ENCODE results near the gene RPL9.
"Not testable (repeated sequence)": the region's sequence is repeated elsewhere in the genome, so short reads cannot be mapped to it uniquely, and the experiment has no call there.

RPL9 gene

DNA sequence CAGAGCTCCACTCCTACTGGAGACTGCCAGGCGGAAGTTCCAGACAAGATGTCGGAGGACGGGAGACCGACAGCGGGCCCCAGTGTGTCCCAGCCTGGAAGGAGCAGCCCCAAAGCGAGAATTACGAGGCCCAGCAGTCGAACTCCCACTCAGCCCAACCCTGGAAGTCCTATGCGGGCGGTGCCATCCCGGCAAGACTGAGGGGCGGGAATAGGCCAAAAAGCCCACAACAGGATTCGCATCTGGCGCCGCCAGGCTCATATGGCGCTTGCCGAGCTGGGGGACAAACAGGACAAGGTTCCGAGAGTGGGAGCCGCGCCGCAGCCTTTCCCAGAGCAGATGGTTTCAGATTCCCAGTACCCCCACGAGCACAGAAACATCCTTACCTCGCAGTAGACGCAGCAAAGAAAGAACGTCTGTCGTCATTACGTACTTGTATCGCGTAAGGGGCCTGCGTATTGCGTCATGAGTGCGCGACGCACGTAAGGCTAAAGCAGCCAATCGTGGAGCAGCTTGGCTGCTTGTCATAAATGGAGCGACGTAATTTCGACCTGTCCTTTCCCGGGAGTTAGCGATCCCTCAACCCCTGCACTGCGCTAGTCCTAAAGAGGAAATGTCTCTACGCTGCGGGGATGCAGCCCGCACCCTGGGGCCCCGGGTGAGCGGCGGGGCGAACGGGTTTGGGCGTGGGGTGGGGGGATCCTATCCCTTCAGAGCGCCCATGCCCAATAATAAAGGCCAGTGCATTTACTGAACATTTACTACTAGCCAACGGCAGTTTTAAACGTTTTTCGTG, at the start of gene RPL9, which contains the start of gene LIAS:
TSS of gene RPL9 (minus strand) at position 418 of the 796 bp plus-strand sequence. CDS start 483 bp downstream, outside the sequence.
TSS of gene LIAS (plus strand) at position 552 of the 796 bp plus-strand sequence. CDS start at position 614, 62 bp downstream.
- peak; percentile 96 for DNase-seq (ENCODE audit: low spot score)

DNA sequence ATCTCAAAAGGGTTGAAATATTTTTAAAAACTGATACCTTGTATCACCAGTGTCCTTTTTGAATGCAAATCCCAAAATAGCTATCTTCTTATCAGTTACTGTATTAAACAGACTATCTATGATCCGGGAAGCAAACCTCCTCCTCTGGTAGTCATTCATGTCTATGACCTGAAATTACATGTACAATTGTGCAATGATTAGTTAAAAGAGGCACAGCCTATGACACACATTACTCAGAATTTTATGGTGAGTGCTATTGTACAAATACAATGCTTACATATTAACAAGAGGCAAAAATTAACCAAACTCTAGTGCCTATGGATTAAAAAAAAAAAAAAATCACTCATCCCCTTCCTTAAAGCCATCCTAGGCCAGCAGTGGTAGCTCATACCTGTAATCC, 46.9 kb upstream of the RPL9 start:
- no peak for DNase-seq (ENCODE audit: low spot score)

DNA sequence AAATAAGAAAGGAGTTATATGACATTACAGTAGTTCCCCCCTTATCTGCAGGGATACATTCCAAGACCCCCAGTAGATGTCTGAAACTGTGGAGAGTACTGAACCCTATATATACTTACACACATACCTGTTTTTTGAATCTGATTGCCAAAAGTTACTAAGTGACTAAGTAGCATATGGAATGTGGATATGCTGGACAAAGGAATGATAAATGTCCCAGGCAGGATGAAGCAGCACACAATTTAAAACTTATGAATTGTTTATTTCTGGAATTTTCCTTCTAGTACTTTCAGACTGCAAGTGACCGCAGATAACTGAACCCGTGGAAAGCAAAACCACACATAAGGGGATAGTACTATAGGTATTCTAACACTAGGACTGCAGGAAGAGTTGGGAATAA, 45.8 kb upstream of the RPL9 start:
- no peak for DNase-seq (ENCODE audit: low spot score)

DNA sequence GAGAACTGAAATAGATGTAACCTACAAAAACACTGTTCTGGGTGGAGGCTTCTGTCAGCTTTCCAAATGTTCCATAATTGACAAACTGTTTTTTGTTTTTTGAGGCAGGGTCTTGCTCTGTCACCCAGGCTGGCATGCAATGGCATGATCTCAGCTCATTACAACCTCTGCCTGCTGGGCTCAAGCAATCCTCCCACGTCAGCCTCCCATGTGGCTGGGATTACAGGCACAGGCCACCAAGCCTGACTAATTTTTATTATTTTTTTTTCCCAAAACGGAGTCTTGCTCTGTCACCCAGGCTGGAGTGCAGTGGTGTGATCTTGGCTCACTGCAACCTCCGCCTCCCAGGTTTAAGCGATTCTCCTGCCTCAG, 43.9 kb upstream of the RPL9 start:
- DNase-seq (ENCODE audit: low spot score), result not testable (repeated sequence)

DNA sequence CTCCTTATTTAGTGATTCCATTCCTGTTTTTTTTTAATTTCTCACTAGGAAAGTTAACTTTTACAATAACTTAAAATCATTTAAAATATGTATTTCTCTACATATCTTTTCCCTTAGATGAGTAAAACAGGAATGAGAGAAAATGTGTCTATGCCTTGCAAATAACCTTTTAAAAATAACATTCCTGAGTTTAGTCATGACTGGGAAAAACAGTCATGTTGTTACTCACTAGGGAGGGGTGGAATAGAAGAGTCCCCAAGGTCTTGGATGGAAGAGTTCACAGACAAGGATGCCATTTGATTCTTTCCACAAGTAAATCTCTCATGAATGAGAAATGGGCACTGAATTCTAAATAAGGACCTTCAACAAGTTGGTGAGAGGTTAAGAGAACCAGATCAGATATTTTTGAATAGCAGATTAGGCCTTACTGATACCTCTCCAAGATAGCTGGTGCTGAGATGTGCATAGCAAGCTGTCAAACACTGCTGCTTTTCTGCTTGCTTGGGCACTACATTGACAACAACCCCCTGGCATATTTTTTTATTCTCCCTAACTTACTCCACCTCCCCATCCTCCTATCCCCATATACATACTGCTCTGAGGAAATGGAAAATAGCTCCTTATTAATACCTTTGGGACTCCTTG, 43.4 kb upstream of the RPL9 start:
- DNase-seq (ENCODE audit: low spot score), result peak; percentile 61

DNA sequence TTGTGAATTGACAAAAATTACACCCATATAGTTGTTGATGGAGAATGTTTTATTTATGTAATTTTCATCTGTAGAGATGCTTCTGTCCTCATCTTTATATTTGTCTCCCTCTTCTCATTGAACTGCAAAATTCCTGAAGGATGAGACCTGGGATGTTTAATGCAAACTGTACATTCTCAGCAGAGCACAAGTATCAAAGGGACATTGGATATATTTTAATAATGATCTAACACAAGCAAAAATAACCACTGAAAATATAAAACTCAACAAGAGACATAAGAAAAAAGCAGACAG, 40.0 kb upstream of the RPL9 start:
- DNase-seq (ENCODE audit: low spot score), result no peak

DNA sequence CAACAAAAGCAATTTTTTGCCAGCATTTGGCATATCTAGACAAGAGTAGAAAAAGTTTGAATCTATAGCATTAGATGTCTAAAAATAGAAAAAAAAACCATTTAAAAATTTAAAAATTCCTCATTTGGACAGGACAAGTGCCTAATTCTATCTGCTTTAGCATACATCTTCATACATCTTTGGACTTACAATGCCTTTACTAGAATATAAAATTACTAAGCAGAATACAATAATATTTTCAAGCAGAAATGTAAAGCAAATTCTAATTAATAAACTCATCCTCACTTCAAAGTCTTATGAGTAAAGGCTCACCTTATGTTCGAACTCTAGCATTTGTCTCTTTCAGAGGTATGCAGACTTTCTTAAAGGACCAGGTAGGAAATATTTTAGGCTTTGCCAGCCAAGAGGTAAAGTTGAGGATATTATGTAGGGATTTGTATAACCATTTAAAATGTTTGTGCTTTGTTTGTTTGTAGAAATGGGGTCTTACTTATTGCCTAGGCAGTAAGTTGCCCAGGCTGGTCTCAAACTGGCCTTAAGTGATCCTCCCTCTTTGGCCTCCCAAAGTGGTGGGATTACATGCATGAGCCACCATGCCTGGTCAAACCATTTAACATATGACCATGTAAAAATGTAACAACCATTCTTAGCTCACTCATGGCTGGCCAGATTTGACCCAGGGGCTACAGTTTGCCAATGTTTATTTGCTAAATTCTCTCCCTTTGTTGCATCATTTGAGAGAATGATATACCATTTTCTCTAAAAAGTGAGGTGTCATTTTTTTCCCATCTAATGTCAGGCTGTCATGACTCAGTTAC, 39.4 kb upstream of the RPL9 start:
- no peak for DNase-seq (ENCODE audit: low spot score)

DNA sequence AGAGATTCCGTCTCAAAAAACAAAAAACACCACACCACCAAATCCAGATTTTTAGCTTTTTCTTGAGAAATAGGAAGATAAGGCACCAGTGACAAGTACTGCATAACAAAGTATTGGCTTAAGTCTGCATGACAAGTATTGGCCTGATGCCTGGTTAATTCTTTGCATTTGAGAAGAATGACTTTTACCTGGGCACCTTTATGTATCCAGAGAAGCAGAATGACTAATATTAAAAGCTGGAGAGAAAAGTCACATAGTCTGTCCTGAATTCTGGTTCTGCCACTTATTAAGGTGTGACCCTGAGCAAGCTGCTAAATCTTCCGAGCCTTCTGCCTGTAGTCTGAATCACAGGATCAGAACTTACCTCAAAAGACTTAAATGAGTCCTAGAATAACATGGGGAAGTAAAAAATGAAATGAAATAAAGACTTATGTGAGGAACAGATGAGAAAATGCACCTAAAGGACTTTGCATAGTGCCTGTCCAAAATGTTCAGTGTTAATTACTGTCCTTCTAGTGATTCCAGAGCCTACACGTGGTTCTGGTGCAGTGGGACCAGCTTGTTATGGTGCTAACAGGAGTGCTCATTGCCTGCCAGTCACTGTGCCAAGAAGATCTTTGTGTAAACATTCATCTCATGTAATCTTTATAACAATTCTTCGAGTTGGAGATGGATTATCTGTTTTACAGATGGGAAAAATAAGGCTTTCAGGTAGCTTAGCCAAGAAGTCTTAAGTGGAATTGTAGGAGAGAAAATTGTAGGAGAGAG, 36.9 kb upstream of the RPL9 start:
- no peak for DNase-seq (ENCODE audit: low spot score)

DNA sequence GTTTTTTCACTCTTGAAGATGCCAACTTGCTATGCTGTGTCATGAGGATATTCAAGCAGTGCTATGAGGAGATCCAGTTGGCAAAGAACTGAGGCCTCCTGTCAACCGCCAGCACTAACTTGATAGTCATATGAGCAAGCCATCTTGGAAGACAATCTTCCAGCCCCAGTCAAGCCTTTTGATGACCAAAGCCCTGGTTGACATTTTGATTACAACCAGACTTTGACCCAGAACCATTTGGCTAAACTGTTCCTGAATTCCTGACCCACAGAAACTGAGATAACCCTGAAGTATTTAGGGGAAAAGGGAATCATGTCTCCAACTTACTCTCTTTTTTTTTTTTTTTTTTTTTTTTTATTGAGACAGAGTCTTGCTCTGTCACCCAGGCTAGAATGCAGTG, 35.6 kb upstream of the RPL9 start:
- no peak for DNase-seq (ENCODE audit: low spot score)

DNA sequence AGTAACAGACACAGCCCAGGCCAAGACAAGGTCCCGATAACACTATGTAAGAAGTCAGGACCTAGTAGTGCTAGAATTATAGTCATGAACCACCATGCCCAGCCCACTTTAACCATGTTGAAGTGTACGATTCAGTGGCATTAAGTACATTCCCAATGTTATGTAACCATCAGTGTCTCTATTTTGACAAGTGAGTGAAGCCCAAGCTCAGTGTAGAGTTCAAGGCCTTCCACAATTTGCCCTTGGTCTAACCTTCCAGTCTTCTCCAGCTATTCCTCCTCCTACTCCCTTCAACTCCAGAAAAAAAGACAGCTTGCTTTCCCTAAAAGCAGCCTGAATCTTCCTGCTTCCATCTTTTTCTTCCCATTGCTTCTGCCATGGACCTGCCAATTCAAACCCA, 31.6 kb upstream of the RPL9 start:
- DNase-seq (ENCODE audit: low spot score), result no peak

DNA sequence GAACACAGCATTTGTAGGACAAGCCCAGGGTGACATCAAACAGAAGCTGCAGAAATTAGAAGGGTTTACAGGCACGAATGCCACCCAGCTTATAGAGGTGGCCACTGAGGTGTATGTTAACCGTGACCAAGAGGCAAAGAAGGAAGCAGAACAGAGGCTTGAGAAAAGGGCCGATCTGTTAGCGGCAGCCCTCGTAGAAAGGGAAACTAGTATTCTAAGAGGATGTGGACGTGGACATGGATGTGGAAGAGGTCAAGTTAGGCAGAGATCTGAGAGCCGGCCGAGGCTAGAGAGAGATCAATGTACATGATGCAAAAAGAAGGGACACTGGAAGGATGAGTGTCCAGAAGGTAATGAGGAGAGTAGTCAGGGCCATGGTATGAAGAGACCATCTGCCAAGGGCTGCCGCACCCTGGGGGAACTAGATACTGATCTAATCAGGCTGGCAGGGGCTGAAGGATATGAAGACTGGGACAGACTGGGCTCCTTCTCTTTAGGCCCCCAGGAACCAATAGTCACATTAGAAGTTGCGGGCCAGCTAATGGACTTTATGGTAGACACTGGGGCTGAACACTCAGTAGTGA, 27.6 kb upstream of the RPL9 start:
- DNase-seq (ENCODE audit: low spot score), result no peak

DNA sequence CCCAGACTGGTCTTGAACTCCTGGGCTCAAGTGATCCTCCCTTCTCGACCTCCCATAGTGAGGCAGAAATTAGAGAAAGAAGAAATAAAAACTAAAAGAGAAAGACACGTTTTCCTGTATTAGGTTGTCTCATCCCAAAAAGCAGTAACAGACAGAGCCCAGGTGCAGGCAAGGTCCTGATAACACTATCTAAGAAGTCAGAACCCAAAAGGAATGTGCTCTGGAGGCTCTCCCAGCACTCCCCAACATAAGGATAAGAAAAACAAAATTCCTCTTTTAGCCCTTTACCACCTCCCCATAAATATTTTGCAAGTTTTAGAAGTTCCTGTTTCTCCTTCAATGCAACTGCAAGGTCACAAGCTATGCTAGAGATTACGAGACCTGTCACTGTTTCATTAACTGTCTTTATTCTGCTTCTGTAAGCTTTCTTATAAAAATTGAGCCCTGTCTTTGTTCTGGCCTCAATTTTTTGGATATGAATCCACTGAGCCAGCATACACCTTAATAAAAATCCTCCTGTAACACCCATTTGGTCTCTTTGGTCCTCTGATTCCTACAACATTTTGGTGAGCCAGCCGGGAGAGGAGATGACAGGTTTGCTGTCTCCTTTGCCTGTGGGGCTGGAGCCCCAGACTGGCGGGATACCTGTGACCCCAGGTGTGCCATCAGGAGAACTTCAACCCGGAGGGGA, 26.0 kb upstream of the RPL9 start:
- DNase-seq (ENCODE audit: low spot score), result no peak

DNA sequence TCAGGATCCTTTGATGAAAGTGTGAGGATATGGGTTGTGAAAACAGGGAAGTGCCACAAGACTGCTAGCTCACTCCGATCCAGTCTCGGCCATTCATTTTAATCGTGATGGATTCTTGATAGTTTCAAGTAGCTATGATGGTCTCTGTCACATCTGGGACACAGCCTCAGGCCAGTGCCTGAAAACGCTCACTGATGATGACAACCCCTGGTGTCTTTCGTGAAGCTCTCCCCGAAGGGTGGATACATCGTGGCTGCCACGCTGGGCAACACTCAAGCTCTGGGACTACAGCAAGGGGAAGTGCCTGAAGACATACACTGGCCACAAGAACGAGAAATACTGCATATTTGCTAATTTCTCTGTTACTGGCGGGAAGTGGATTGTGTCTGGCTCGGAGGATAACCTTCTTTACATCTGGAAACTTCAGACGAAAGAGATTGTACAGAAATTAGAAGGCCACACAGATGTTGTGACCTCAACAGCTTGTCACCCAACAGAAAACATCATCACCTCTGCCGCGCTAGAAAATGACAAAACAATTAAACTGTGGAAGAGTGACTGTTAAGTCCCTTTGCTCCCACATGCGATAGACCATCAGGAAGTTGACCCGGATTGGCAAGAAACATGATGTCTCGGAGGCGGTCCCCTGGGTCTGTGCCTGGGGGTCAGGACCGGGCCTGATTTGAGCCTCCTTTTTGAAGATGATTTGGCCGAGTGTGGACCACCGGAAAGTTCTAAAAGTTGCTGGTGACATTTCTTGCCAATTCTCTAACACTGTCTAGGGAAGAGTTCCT, 22.4 kb upstream of the RPL9 start:
- DNase-seq (ENCODE audit: low spot score), result no peak

DNA sequence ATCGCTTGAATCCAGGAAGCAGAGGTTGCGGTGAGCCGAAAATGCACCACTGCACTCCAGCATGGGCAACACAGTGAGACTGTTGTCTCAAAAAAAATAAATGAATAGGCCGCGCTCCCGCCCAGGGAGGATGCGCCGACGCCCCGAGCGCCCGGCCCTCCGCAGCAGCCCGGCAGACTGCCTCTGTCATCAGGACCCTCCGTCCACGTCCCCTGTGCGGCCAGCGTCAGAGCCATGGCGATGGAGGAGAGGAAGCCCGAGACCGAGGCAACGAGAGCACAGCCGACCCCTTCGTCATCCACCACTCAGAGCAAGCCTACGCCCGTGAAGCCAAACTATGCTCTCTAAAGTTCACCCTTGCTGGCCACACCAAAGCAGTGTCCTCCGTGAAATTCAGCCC, 21.5 kb upstream of the RPL9 start:
- DNase-seq (ENCODE audit: low spot score), result no peak

DNA sequence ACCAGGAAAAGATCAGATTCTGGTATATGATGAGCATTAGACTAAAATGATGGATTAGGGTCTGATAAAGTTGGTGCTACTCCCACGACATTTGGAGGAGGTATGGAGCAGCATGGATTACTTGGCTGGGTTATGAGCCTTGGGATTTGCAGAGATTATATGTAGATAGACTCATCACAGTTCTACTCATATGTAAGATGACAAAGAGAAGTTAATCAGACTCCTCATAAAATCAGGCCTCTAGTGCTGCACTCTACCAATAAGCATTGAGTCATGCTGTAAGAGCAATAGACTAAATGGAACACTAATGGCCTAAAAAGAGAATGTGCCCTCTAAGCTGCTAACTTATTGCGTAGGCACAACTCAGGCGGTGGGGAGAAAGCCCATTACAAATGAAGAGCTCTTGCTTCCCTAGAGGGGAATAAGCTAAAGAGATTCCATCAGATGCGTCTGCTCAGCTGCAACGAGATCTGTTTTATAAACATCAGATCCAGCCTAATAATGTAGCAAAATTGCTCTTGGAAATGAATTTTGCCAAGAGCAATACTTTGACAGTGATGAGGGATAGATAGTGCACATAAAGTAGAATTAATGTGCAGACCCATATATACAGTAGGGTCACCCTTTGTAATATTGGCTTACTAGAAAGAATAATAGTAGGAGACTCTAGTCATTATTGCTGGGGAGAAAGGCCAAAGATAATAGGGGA, 17.6 kb upstream of the RPL9 start:
- no peak for DNase-seq (ENCODE audit: low spot score)

DNA sequence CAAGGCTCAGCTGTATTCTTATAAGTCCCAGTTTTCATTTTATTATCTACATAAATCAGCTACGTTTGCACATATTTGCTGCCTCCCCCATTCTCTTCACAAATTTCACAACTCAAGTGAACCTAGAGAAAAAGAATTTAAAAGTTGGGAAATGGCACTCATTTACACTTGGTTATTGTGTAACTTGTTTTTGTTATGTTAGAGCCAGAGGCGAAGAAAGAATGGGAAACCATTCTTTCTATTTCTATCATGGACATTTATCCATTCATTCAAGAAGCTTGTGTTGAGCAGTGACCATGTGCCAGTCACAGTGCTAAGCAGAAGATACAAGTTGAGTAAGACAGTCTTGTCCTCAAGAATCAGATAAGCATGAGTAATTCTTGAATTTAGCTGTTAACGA, 13.7 kb upstream of the RPL9 start:
- no peak for DNase-seq (ENCODE audit: low spot score)

DNA sequence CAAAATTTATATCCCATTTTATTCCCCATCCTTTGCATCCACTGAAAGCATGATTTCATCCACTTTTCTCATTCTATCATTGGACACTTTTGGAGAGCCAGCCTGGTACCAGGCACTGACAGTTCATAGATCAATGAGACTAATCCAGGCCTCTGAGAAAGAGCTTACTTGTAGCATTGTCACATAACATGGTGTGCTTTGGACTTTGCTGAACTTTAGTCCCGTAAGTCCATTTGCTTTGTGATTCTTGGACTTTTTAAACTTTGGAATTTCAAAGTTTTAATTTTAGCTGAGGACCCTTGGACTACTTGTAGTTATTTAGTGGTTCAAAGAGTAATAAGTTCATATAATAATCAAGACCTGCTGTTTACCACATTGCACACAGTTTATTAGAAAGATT, 11.7 kb upstream of the RPL9 start:
- DNase-seq (ENCODE audit: low spot score), result no peak

DNA sequence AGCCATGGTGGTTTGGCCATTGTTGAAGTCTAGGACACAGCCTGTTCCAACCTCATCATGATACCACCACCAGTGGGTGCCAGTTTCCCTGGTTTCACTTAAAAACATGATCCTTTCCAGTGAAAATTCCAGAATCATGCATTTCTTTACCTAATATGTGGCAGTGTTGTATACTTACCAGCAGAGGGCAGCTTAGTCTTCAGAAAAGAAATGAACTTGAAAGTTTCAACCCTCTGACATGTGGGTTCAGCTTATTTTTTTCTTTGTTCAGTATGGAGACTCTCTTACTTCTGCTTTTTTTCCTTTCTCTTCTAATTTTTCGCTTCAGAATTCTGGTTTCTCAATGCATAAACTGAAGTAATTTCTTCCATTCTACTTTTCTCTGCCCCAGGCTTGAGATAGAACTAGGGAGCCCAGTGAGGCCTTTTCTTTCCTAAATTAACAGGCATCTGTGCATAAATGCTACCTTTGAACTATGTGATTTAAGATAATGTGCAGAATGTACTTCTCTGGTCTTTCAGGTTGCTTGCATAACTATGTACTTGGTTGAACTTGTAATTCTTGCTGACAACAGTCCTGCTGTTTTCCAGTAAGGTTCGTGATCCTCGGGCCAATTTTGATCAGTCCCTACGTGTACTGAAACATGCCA, 10.8 kb upstream of the RPL9 start:
- peak; percentile 60 for DNase-seq (ENCODE audit: low spot score)

DNA sequence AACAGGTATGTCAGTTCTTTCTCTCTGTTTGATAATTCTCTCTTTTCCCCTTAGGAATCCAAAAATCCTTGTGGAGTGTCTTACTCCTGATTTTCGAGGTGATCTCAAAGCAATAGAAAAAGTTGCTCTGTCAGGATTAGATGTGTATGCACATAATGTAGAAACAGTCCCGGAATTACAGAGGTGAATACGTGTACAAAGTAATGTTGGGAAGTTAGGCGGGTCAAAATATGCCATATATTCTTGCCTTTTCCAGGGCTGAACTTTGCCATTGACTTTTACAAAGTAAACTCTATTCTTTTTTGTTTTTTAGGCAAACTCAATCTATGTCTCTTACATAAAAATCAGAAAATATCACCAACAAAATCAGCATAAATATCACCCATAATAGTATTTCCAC, 8.7 kb upstream of the RPL9 start:
- DNase-seq (ENCODE audit: low spot score), result no peak

Data from AG08396 (cell line).